ENCODE results near the gene IPO11.
A peak's percentile ranks its signal among the peaks of the same experiment; 100 is the strongest.

The IPO11 gene

GRCh38 chr5:62522811-62523210 is 110.2 kb downstream of the IPO11 start:
- FAIRE-seq (no peak), DNase-seq (ENCODE audit: insufficient read length, low spot score) (no peak)
- TF ChIP-seq POU2F2 (IDR thresholded peaks at IDR 0.05; ENCODE audit: low read depth, low read length) (no peak), TAF1 (IDR thresholded peaks at IDR 0.05; ENCODE audit: low read depth, low read length) (no peak), SPI1 (IDR thresholded peaks at IDR 0.05; ENCODE audit: low read depth, low read length) (no peak), POLR2A (IDR thresholded peaks at IDR 0.05; ENCODE audit: low read depth, low read length) (no peak), POLR2AphosphoS5 (IDR thresholded peaks at IDR 0.05; ENCODE audit: low read depth, low read length) (no peak), PAX5 (IDR thresholded peaks at IDR 0.05; ENCODE audit: insufficient read depth, low read length, severe bottlenecking) (no peak)

DNA sequence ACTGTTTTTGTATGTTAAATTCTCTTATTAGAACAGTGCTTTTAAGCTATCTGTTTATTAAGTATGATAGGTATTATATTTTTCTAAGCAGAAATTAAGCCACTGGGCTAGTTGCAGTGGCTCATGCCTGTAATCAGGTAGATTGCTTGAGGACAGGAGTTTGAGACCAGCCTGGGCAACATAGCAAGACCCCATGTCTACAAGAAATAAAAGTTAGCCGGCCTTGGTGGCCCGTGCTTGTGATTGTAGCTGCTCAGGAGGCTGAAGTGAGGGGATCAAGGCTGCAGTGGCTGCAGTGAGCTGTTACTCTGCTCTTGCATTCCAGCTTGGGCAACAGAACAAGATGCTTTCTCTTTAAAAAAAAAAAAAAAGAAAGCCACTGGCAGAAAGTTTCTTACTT is 121.0 kb downstream of the IPO11 start:
- FAIRE-seq (no peak), DNase-seq (ENCODE audit: insufficient read length, low spot score) (no peak)
- TF ChIP-seq TAF1 (IDR thresholded peaks at IDR 0.05; ENCODE audit: low read depth, low read length): no peak
- no peak for TF ChIP-seq POLR2A (IDR thresholded peaks at IDR 0.05; ENCODE audit: low read depth, low read length)
- no peak for TF ChIP-seq PAX5 (IDR thresholded peaks at IDR 0.05; ENCODE audit: insufficient read depth, low read length, severe bottlenecking)
- TF ChIP-seq POLR2AphosphoS5 (IDR thresholded peaks at IDR 0.05; ENCODE audit: low read depth, low read length): no peak
- no peak for TF ChIP-seq SPI1 (IDR thresholded peaks at IDR 0.05; ENCODE audit: low read depth, low read length)
- no peak for TF ChIP-seq POU2F2 (IDR thresholded peaks at IDR 0.05; ENCODE audit: low read depth, low read length)

DNA sequence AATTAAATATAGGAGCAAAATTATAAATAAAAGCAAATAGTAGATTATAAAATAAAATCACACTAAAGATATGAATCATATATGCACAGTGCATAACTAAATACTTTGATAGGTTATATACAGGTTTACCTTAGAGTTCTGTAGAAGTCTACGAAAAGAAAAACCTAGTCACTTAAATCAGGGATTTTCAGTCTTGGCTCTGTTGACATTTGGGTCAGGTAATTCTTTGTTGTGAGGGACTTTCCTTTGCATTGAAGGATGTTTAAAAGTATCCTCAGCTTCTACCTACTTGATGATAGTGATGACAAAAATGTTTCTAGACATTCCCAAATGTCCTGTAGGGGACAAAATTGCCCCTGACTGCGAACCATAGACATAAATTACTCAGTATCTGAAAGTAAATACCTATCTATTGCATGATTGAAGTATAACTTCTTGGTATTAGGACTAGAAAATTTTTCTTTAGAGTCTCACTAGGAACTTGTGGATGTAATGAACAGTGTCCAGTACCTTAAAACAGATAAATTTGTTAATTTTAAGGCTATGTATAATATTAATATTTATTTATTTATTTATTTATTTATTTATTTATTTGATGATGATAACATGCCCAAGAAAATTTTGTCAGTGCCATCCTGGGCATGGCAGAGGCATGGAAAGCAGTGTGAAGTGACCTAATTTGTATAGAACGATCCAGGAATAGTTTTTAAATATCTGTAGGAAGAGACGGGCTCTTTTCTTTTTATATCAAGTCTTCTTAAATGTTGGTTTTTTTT is 122.1 kb downstream of the IPO11 start:
- FAIRE-seq (no peak), DNase-seq (ENCODE audit: insufficient read length, low spot score) (no peak)
- TF ChIP-seq PAX5 (IDR thresholded peaks at IDR 0.05; ENCODE audit: insufficient read depth, low read length, severe bottlenecking): no peak
- TF ChIP-seq POLR2AphosphoS5 (IDR thresholded peaks at IDR 0.05; ENCODE audit: low read depth, low read length): no peak
- no peak for TF ChIP-seq SPI1 (IDR thresholded peaks at IDR 0.05; ENCODE audit: low read depth, low read length)
- no peak for TF ChIP-seq POU2F2 (IDR thresholded peaks at IDR 0.05; ENCODE audit: low read depth, low read length)
- TF ChIP-seq TAF1 (IDR thresholded peaks at IDR 0.05; ENCODE audit: low read depth, low read length): no peak
- no peak for TF ChIP-seq POLR2A (IDR thresholded peaks at IDR 0.05; ENCODE audit: low read depth, low read length)

GRCh38 chr5:62536232-62536631 is 123.7 kb downstream of the IPO11 start:
- no peak for DNase-seq (ENCODE audit: insufficient read length, low spot score)
- TF ChIP-seq TAF1 (IDR thresholded peaks at IDR 0.05; ENCODE audit: low read depth, low read length): no peak
- TF ChIP-seq POU2F2 (IDR thresholded peaks at IDR 0.05; ENCODE audit: low read depth, low read length): no peak
- no peak for TF ChIP-seq PAX5 (IDR thresholded peaks at IDR 0.05; ENCODE audit: insufficient read depth, low read length, severe bottlenecking)
- TF ChIP-seq SPI1 (IDR thresholded peaks at IDR 0.05; ENCODE audit: low read depth, low read length): no peak
- no peak for TF ChIP-seq POLR2AphosphoS5 (IDR thresholded peaks at IDR 0.05; ENCODE audit: low read depth, low read length)
- TF ChIP-seq POLR2A (IDR thresholded peaks at IDR 0.05; ENCODE audit: low read depth, low read length): no peak
- FAIRE-seq: no peak

- TF ChIP-seq TAF1 (IDR thresholded peaks at IDR 0.05; ENCODE audit: low read depth, low read length) (no peak), POLR2A (IDR thresholded peaks at IDR 0.05; ENCODE audit: low read depth, low read length) (no peak), POLR2AphosphoS5 (IDR thresholded peaks at IDR 0.05; ENCODE audit: low read depth, low read length) (no peak), SPI1 (IDR thresholded peaks at IDR 0.05; ENCODE audit: low read depth, low read length) (no peak), POU2F2 (IDR thresholded peaks at IDR 0.05; ENCODE audit: low read depth, low read length) (no peak), PAX5 (IDR thresholded peaks at IDR 0.05; ENCODE audit: insufficient read depth, low read length, severe bottlenecking) (no peak)
- FAIRE-seq (no peak), DNase-seq (ENCODE audit: insufficient read length, low spot score) (no peak)
Observed at GRCh38 chr5:62536783-62537182, 124.2 kb downstream of the IPO11 start.

DNA sequence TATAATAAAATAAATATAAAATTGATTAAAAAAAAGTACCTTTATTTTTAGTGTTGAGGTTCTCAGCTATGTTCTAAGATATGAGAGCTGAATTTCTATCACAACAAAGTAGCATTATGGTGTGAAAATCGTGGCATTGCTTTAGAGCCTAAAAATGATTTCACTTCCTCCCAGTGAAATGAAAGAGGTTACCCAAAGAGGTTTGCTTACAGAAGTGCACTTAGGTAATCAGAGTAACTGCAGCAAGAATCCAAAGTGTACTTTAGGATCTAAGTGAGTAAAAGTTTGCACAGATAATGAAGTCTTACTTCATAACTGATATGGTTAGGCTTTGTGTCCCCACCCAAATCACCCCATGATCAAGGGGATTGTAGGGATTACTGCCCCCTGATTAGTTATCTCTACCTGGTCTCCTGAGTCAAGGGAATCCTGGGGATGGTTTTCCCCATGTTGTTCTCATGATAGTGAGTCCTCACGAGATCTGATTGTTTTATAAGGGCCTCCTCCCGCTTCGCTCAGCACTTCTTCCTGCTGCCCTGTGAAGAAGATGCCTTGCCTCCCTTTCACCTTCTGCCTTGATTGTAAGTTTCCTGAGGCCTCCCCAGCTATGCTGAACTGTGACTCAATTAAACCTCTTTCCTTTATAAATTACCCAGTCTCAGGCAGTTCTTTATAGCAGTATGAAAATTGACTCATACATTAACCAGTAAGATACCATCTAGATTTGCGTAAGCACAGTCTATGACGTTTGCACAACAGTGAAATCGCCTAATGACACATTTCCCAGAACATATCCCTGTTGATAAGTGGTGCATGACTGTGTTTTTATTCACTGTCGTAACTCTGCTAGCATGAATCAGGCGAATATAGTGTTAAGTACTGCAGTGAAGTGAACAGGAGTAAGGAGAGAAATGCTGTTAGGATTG is 125.7 kb downstream of the IPO11 start:
- DNase-seq (ENCODE audit: insufficient read length, low spot score) (no peak), FAIRE-seq (peak; percentile 38)
- TF ChIP-seq PAX5 (IDR thresholded peaks at IDR 0.05; ENCODE audit: insufficient read depth, low read length, severe bottlenecking) (no peak), POLR2A (IDR thresholded peaks at IDR 0.05; ENCODE audit: low read depth, low read length) (no peak), TAF1 (IDR thresholded peaks at IDR 0.05; ENCODE audit: low read depth, low read length) (no peak), POLR2AphosphoS5 (IDR thresholded peaks at IDR 0.05; ENCODE audit: low read depth, low read length) (no peak), POU2F2 (IDR thresholded peaks at IDR 0.05; ENCODE audit: low read depth, low read length) (no peak), SPI1 (IDR thresholded peaks at IDR 0.05; ENCODE audit: low read depth, low read length) (peak; percentile 75)

DNA sequence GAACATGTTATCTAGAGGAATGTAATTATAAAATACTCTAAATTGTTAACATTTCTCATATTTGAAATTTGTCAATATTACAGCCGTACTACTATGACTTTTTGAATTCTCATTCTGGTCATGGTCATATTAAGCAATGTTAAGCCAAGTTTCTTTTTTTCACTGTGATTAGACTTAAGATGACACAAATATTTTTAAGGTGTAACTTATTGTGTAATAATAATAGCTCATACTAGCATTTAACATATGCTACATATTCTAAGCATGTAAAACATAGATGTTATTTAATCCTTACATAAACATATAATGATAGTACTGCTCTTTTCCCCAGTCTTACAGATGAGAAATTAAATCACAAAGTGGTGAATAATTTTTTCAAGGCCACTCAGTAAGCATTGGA is 130.2 kb downstream of the IPO11 start:
- no peak for FAIRE-seq
- no peak for DNase-seq (ENCODE audit: insufficient read length, low spot score)
- no peak for TF ChIP-seq POLR2AphosphoS5 (IDR thresholded peaks at IDR 0.05; ENCODE audit: low read depth, low read length)
- TF ChIP-seq SPI1 (IDR thresholded peaks at IDR 0.05; ENCODE audit: low read depth, low read length): no peak
- TF ChIP-seq POU2F2 (IDR thresholded peaks at IDR 0.05; ENCODE audit: low read depth, low read length): no peak
- TF ChIP-seq POLR2A (IDR thresholded peaks at IDR 0.05; ENCODE audit: low read depth, low read length): no peak
- TF ChIP-seq TAF1 (IDR thresholded peaks at IDR 0.05; ENCODE audit: low read depth, low read length): no peak
- TF ChIP-seq PAX5 (IDR thresholded peaks at IDR 0.05; ENCODE audit: insufficient read depth, low read length, severe bottlenecking): no peak

- FAIRE-seq (no peak), DNase-seq (ENCODE audit: insufficient read length, low spot score) (no peak)
- TF ChIP-seq POLR2AphosphoS5 (IDR thresholded peaks at IDR 0.05; ENCODE audit: low read depth, low read length): no peak
- TF ChIP-seq POLR2A (IDR thresholded peaks at IDR 0.05; ENCODE audit: low read depth, low read length): no peak
- TF ChIP-seq PAX5 (IDR thresholded peaks at IDR 0.05; ENCODE audit: insufficient read depth, low read length, severe bottlenecking): no peak
- TF ChIP-seq SPI1 (IDR thresholded peaks at IDR 0.05; ENCODE audit: low read depth, low read length): no peak
- TF ChIP-seq TAF1 (IDR thresholded peaks at IDR 0.05; ENCODE audit: low read depth, low read length): no peak
- no peak for TF ChIP-seq POU2F2 (IDR thresholded peaks at IDR 0.05; ENCODE audit: low read depth, low read length)
Observed at GRCh38 chr5:62547945-62548630, 135.5 kb downstream of the IPO11 start.

Data from GM12891 (cell line).